Ectodermal cell (in vitro differentiated cells): ENCODE measurements around the gene ADCY7.

Experiments used
- H3K27ac ChIP-seq: 2 replicates; pipeline ENCODE4 v1.7.0; 2013; ENCODE audit warnings: mild to moderate bottlenecking, low read depth, low read length; ENCODE audit not compliant: insufficient read depth, poor library complexity, severe bottlenecking
- H3K27me3 ChIP-seq: 2 replicates; pipeline ENCODE4 v1.7.0; 2013; ENCODE audit warnings: mild to moderate bottlenecking, low read length; ENCODE audit not compliant: insufficient read depth, control insufficient read depth, poor library complexity, severe bottlenecking
- H3K36me3 ChIP-seq: one replicate; pipeline ENCODE4 v1.7.0; 2013; ENCODE audit warnings: low read length; ENCODE audit not compliant: control insufficient read depth, insufficient read depth
- H3K4me1 ChIP-seq: one replicate; pipeline ENCODE4 v1.7.0; 2013; ENCODE audit warnings: low read length; ENCODE audit not compliant: control insufficient read depth, insufficient read depth
- H3K4me3 ChIP-seq: 2 replicates; pipeline ENCODE4 v1.7.0; 2013; ENCODE audit warnings: low read depth, low read length, control low read depth; ENCODE audit not compliant: insufficient read depth
- H3K9me3 ChIP-seq: 2 replicates; pipeline ENCODE4 v1.7.0; 2013; ENCODE audit warnings: mild to moderate bottlenecking, low read length, moderate library complexity; ENCODE audit not compliant: control insufficient read depth
- WGBS, 2 experiments: methylation state at CpG; one replicate each; pipeline ENCODE4 v1.1.7; 2013; ENCODE audit warnings: missing lambda C conversion rate in 2 of 2; 5-methylcytosine and 5-hydroxymethylcytosine counted together

ADCY7 gene

GRCh38 chr16:50268352-50268751 lies 2.0 kb downstream of the ADCY7 start:
- Histone ChIP-seq H3K36me3 (no peaks in the 10 kb centered on the region), H3K9me3 (no peaks in the 10 kb centered on the region), H3K27ac (no peak overlapping the region), H3K27me3 (no peaks in the 10 kb centered on the region), H3K4me3 (no peak overlapping the region), H3K4me1 (no peaks in the 10 kb centered on the region)
- 90 to 93% methylated on average over 5 of the region's 5 CpGs for WGBS, 2 experiments

DNA sequence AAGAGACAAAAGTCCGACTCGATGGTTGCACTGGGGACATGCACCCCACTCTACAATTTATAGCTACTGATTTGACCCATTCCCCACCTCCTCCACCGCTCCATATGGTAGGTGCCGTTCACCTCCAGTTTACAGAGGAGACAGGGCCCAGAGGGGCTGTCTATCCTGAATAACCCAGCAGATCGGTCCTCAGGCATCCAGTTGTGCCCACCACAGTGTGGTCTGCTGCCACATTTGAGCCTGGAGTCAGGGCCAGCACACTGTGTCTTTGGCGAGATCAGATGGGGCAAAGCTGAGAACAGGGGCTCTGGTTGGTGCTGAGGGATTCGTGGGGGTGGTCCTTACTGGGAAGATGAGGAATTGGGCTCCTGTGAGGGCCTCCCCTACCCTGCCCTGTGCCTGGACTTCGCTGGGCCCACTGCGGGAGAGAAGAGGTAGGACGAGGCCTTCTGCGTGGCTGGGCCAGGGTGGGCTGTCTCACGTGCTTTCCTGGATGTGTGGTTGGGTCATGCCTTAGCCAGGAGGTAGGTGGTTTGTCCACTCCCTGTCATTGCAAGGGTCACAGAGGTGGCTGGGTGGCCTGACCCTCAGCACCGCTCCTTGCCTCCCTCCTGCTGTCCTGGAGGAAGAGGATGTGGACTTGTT lies 2.8 kb downstream of the ADCY7 start:
- no peaks in the 10 kb centered on the region for H3K36me3 ChIP-seq
- 94 to 95% methylated on average over 13 of the region's 13 CpGs for WGBS, 2 experiments
- H3K4me1 ChIP-seq, result no peaks in the 10 kb centered on the region
- H3K9me3 ChIP-seq, result no peaks in the 10 kb centered on the region
- no peaks in the 10 kb centered on the region for H3K27me3 ChIP-seq
- H3K27ac ChIP-seq, result no peak overlapping the region
- H3K4me3 ChIP-seq, result no peak overlapping the region

DNA sequence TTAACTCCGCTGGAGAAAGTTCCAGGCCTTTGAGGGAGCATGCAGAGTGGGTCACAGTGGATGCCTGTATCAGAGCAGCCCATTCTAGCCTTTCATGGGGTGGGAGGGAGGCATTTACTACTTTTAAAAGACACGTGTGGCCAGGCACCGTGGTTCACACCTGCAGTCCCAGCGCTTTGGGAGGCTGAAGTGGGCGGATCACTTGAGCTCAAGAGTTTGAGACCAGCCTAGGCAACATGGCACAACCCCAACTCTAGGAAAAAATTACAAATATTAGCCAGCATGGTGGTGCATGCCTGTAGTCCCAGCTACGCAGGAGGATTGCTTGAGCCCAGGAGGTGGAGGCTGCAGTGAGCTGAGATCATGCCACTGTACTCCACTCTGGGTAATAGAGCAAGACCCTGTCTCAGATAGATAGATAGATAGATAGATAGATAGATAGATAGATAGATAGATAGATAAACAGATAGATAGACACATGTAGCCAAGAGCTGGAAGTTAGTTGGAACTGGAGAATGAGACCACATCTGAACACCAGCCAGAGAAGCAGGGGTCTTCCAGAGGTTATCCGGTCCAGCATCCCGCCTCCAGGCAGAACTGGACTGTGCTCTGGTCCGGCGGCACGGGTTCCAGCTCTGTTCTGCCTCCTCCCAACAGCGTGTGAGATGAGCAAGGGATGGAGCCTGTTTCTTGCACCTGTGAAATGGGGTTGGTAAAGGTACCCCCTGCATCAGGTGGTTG lies 3.6 kb downstream of the ADCY7 start:
- no peaks in the 10 kb centered on the region for H3K9me3 ChIP-seq
- no peak overlapping the region for H3K4me3 ChIP-seq
- H3K27me3 ChIP-seq, result no peaks in the 10 kb centered on the region
- no peaks in the 10 kb centered on the region for H3K36me3 ChIP-seq
- 94 to 95% methylated on average over 12 of the region's 12 CpGs for WGBS, 2 experiments
- H3K27ac ChIP-seq, result no peak overlapping the region
- H3K4me1 ChIP-seq, result no peaks in the 10 kb centered on the region

GRCh38 chr16:50270510-50271147 lies 4.3 kb downstream of the ADCY7 start:
- Histone ChIP-seq H3K27ac (no peak overlapping the region), H3K27me3 (no peaks in the 10 kb centered on the region), H3K4me1 (no peaks in the 10 kb centered on the region), H3K4me3 (no peak overlapping the region), H3K36me3 (no peaks in the 10 kb centered on the region), H3K9me3 (no peaks in the 10 kb centered on the region)
- 93 to 95% methylated on average over 13 of the region's 13 CpGs for WGBS, 2 experiments

DNA sequence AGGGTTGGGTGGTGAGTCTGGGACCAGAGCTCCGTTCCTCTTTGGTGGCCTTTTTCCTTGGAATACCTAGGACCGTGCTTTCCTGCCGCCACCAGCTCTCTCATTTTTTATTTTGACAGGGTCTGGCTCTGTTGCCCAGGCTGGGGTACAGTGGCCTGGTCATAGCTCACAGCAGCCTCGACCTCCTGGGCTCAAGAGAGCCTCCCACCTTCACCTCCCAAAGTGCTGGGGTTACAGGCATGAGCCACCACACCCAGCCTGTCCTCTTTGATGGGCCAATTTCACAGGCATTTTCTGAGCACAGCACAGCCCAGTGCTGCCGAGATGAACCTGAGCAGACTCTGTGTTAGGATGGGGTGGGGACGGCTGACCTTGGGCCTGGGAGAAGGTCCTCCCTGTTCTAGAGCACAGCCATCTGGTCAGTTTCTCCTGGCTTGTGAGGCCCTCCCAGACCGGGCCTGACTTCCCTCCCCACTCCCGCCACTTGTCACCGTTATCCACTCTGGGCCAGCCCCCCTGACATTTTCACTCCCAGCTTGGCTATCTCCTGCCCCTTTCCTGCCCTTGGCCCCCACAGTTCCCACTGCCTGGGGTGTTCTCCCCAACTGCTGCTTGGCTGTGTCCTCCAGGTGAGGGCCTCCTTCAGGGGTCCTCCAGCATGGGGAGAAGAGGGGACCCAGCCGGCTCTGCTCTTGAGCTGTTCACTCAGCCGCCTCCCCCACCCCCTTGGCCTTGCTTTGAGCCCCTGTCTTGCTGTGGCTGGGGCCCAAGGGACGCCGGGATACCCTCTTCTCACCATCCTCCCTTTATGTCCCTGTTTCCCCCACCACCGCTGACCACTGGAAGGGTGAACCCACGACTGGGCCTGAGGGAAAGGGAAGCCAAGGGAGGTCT lies 5.0 kb downstream of the ADCY7 start:
- no peak overlapping the region for H3K4me3 ChIP-seq
- H3K36me3 ChIP-seq, result no peaks in the 10 kb centered on the region
- no peaks in the 10 kb centered on the region for H3K4me1 ChIP-seq
- H3K27me3 ChIP-seq, result no peaks in the 10 kb centered on the region
- no peaks in the 10 kb centered on the region for H3K9me3 ChIP-seq
- H3K27ac ChIP-seq, result no peak overlapping the region
- 91 to 92% methylated on average over 15 of the region's 15 CpGs for WGBS, 2 experiments

GRCh38 chr16:50272111-50272571 lies 5.8 kb downstream of the ADCY7 start:
- 92 to 95% methylated on average over 7 of the region's 7 CpGs for whole genome bisulfite sequencing, 2 experiments
- Histone ChIP-seq H3K4me1 (no peaks in the 10 kb centered on the region), H3K36me3 (no peaks in the 10 kb centered on the region), H3K4me3 (no peak overlapping the region), H3K27ac (no peak overlapping the region), H3K9me3 (no peaks in the 10 kb centered on the region), H3K27me3 (no peaks in the 10 kb centered on the region)

GRCh38 chr16:50272687-50273381 lies 6.5 kb downstream of the ADCY7 start:
- no peak overlapping the region for H3K27ac ChIP-seq
- no peaks in the 10 kb centered on the region for H3K4me1 ChIP-seq
- H3K4me3 ChIP-seq, result no peak overlapping the region
- H3K27me3 ChIP-seq, result no peaks in the 10 kb centered on the region
- H3K9me3 ChIP-seq, result no peaks in the 10 kb centered on the region
- 90 to 94% methylated on average over 5 of the region's 5 CpGs for WGBS, 2 experiments
- H3K36me3 ChIP-seq, result no peaks in the 10 kb centered on the region

GRCh38 chr16:50273382-50273690 lies 7.0 kb downstream of the ADCY7 start:
- Histone ChIP-seq H3K9me3 (no peaks in the 10 kb centered on the region), H3K27ac (no peak overlapping the region), H3K4me1 (no peaks in the 10 kb centered on the region), H3K4me3 (no peak overlapping the region), H3K36me3 (no peaks in the 10 kb centered on the region), H3K27me3 (no peaks in the 10 kb centered on the region)
- 90 to 94% methylated on average over 2 of the region's 2 CpGs for WGBS, 2 experiments

DNA sequence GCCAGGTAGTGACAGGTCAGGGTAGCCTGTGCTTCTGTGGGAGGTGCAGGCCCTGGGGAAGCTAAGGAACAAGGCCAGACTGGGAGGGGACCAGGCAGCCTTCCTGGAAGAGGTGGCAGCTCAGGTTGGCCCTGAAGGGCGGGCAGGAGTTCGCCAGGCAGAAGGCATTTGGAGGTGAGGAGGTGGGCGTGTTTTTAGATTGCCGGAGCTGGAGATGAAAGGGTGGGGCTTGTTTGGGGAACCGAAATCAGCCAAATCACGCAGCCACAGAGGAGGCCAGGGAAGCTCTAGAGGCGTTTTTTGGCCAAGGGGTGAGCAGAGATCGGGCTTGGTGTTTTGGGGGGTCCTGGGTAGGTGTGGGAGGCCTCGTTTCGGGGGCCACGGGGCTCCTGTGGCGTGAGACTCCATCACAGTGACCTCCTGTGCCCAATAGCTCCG lies 7.6 kb downstream of the ADCY7 start:
- no peak overlapping the region for H3K4me3 ChIP-seq

More for the DNA sequence above, 7.6 kb downstream of the ADCY7 start:
- Histone ChIP-seq H3K27ac (no peak overlapping the region), H3K36me3 (no peaks in the 10 kb centered on the region), H3K9me3 (no peaks in the 10 kb centered on the region), H3K4me1 (no peaks in the 10 kb centered on the region), H3K27me3 (no peaks in the 10 kb centered on the region)
- WGBS, 2 experiments, result 86 to 87% methylated on average over 13 of the region's 13 CpGs
